Panc1 (cell line): Measurements from ENCODE around the gene DCBLD1.

Experiments used
- POLR2AphosphoS5 ChIP-seq: IDR thresholded peaks from 2 replicates; pipeline ENCODE4 v1.6.1; 2012; ENCODE audit warnings: mild to moderate bottlenecking, low read depth, low read length, moderate library complexity
- TCF7L2 ChIP-seq: IDR thresholded peaks from 2 replicates; pipeline ENCODE4 v1.6.1; 2011; ENCODE audit warnings: mild to moderate bottlenecking, low read depth, low read length, inconsistent platforms
- TF ChIP-seq, protein P1 (sequence below): fragments of 450-650 bp; IDR thresholded peaks from 2 replicates; pipeline ENCODE4 v1.5.1; 2017; ENCODE audit warnings: mild to moderate bottlenecking
- TF ChIP-seq, protein P2 (sequence below), 2 experiments: IDR thresholded peaks; 2 replicates each; pipeline ENCODE4 v1.6.1; 2011 to 2012; ENCODE audit warnings: low read depth in 2 of 2, control low read depth in 1 of 2, low read length in 1 of 2, mild to moderate bottlenecking in 1 of 2, moderate library complexity in 1 of 2; ENCODE audit not compliant: insufficient read depth in 1 of 2

DNA sequence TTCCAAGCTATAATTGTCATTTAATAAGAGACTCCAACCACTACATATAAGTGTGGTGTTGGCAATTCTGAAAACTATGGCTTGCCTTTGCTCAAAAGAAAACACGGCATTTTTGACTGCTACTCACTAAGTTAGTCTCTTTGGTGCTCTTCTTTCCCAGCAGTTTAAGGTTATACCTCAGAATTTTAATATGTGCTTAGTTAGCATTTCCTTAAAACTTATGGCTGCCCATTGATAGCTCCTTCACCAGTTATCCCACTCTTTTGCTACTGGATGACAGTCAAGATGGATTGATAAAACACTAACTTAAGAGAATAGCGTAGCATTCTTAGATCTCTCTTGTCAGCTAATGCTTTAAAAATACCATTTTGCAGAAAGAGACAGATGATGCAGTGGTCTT is 85.8 kb downstream of the DCBLD1 start:
- TF ChIP-seq, protein P1, sequence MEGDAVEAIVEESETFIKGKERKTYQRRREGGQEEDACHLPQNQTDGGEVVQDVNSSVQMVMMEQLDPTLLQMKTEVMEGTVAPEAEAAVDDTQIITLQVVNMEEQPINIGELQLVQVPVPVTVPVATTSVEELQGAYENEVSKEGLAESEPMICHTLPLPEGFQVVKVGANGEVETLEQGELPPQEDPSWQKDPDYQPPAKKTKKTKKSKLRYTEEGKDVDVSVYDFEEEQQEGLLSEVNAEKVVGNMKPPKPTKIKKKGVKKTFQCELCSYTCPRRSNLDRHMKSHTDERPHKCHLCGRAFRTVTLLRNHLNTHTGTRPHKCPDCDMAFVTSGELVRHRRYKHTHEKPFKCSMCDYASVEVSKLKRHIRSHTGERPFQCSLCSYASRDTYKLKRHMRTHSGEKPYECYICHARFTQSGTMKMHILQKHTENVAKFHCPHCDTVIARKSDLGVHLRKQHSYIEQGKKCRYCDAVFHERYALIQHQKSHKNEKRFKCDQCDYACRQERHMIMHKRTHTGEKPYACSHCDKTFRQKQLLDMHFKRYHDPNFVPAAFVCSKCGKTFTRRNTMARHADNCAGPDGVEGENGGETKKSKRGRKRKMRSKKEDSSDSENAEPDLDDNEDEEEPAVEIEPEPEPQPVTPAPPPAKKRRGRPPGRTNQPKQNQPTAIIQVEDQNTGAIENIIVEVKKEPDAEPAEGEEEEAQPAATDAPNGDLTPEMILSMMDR: no peak
- no peak for TF ChIP-seq TCF7L2
- TF ChIP-seq POLR2AphosphoS5: no peak
- TF ChIP-seq, protein P2, sequence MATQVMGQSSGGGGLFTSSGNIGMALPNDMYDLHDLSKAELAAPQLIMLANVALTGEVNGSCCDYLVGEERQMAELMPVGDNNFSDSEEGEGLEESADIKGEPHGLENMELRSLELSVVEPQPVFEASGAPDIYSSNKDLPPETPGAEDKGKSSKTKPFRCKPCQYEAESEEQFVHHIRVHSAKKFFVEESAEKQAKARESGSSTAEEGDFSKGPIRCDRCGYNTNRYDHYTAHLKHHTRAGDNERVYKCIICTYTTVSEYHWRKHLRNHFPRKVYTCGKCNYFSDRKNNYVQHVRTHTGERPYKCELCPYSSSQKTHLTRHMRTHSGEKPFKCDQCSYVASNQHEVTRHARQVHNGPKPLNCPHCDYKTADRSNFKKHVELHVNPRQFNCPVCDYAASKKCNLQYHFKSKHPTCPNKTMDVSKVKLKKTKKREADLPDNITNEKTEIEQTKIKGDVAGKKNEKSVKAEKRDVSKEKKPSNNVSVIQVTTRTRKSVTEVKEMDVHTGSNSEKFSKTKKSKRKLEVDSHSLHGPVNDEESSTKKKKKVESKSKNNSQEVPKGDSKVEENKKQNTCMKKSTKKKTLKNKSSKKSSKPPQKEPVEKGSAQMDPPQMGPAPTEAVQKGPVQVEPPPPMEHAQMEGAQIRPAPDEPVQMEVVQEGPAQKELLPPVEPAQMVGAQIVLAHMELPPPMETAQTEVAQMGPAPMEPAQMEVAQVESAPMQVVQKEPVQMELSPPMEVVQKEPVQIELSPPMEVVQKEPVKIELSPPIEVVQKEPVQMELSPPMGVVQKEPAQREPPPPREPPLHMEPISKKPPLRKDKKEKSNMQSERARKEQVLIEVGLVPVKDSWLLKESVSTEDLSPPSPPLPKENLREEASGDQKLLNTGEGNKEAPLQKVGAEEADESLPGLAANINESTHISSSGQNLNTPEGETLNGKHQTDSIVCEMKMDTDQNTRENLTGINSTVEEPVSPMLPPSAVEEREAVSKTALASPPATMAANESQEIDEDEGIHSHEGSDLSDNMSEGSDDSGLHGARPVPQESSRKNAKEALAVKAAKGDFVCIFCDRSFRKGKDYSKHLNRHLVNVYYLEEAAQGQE (IDR thresholded peaks at IDR 0.05; ENCODE audit: insufficient read depth in 1 of 2, low read depth in 2 of 2, low read length in 1 of 2): no peak
